IPS-NIHi7 (cell line): ENCODE measurements around the gene ZNF169.
A peak's percentile ranks its signal among the peaks of the same experiment; 100 is the strongest.
"Not testable (repeated sequence)": the region's sequence is repeated elsewhere in the genome, so short reads cannot be mapped to it uniquely, and the experiment has no call there.

ENCODE experiments used
- DNase-seq: peaks from one replicate; pipeline ENCODE4 v3.0.0; 2012; ENCODE audit warnings: mixed read lengths; ENCODE audit errors: extremely low spot score

Gene ZNF169

GRCh38 chr9:94259077-94259862 is at the start of gene ZNF169:
ZNF169 (plus strand) TSS chr9:94259298; CDS start chr9:94278813, 19,515 bp downstream.
- DNase-seq: peak; percentile 97

GRCh38 chr9:94210616-94211603 is 48.2 kb upstream of the ZNF169 start:
- no peak for DNase-seq

GRCh38 chr9:94212091-94212490 is 47.0 kb upstream of the ZNF169 start:
- DNase-seq: peak; percentile 9

- peak; percentile 35 for DNase-seq
Observed at GRCh38 chr9:94212531-94212930, 46.6 kb upstream of the ZNF169 start.

GRCh38 chr9:94213511-94214124 is 45.5 kb upstream of the ZNF169 start:
- DNase-seq: peak; percentile 92

- DNase-seq: no peak
Observed at GRCh38 chr9:94222870-94223269, 36.2 kb upstream of the ZNF169 start.

- DNase-seq: not testable (repeated sequence)
Observed at GRCh38 chr9:94225413-94225812, 33.7 kb upstream of the ZNF169 start.

- DNase-seq: no peak
Observed at GRCh38 chr9:94228616-94229015, 30.5 kb upstream of the ZNF169 start.

- no peak for DNase-seq
Observed at GRCh38 chr9:94232428-94232827, 26.7 kb upstream of the ZNF169 start.

- not testable (repeated sequence) for DNase-seq
Observed at GRCh38 chr9:94241098-94241497, 18.0 kb upstream of the ZNF169 start.

GRCh38 chr9:94245651-94246050 is 13.4 kb upstream of the ZNF169 start:
- no peak for DNase-seq

- no peak for DNase-seq
Observed at GRCh38 chr9:94250456-94250855, 8.6 kb upstream of the ZNF169 start.

- no peak for DNase-seq
Observed at GRCh38 chr9:94256007-94256406, 3.1 kb upstream of the ZNF169 start.

GRCh38 chr9:94265626-94266402 is 6.7 kb downstream of the ZNF169 start:
- not testable (repeated sequence) for DNase-seq

- no peak for DNase-seq
Observed at GRCh38 chr9:94269264-94269663, 10.2 kb downstream of the ZNF169 start.

GRCh38 chr9:94270009-94270408 is 10.9 kb downstream of the ZNF169 start:
- no peak for DNase-seq

- DNase-seq: not testable (repeated sequence)
Observed at GRCh38 chr9:94277029-94277428, 17.9 kb downstream of the ZNF169 start.

GRCh38 chr9:94277885-94278536 is 18.9 kb downstream of the ZNF169 start:
- no peak for DNase-seq

GRCh38 chr9:94280409-94280989 is 21.4 kb downstream of the ZNF169 start:
- no peak for DNase-seq

- no peak for DNase-seq
Observed at GRCh38 chr9:94281101-94281500, 22.0 kb downstream of the ZNF169 start.
